Neural crest cell (in vitro differentiated cells): ENCODE measurements around the gene STXBP2. TPM values are rescaled to one million over a fixed set of nuclear protein-coding genes. Genes with fewer than 3 reads are reported as not detected.
A peak's percentile ranks its signal among the peaks of the same experiment; 100 is the strongest.

Source experiments
- DNase-seq: peaks from one replicate; pipeline ENCODE4 v3.0.0; 2021; ENCODE audit warnings: low read depth, mixed read lengths, low spot score
- H3K27ac Mint-ChIP-seq: one replicate; pipeline ENCODE4 v1.8.0; 2021; ENCODE audit warnings: mild to moderate bottlenecking, mixed read lengths; ENCODE audit not compliant: unreplicated experiment
- H3K27me3 Mint-ChIP-seq: 2 replicates; pipeline ENCODE4 v1.8.0; 2021; ENCODE audit warnings: low read depth, mild to moderate bottlenecking, mixed read lengths
- H3K36me3 Mint-ChIP-seq: 2 replicates; pipeline ENCODE4 v1.8.0; 2021; ENCODE audit warnings: low read depth, mild to moderate bottlenecking, mixed read lengths
- H3K4me1 Mint-ChIP-seq: 2 replicates; pipeline ENCODE4 v1.8.0; 2021; ENCODE audit warnings: mixed read lengths
- H3K4me3 Mint-ChIP-seq: one replicate; pipeline ENCODE4 v1.8.0; 2021; ENCODE audit warnings: mild to moderate bottlenecking, mixed read lengths
- H3K9me3 Mint-ChIP-seq: 2 replicates; pipeline ENCODE4 v1.8.0; 2021; ENCODE audit warnings: mixed read lengths
- CTCF ChIP-seq: fragments of 200-600 bp; sonication (generic); conservative IDR thresholded peaks from 2 replicates; pipeline ENCODE4 v1.5.0; 2021; ENCODE audit warnings: antibody characterized with exemption, mild to moderate bottlenecking
- total RNA-seq: library from RNA; stranded (reverse); gene quantifications from 2 replicates; pipeline ENCODE4 v1.2.1, GENCODE V29; 2021

The STXBP2 gene
- total RNA-seq, 1 donor from 2014 or later = 4.6 TPM

GRCh38 chr19:7646426-7646700 lies 9.5 kb downstream of the STXBP2 start:
- no peaks in the 10 kb centered on the region for H3K9me3 Mint-ChIP-seq
- H3K36me3 Mint-ChIP-seq = no peaks in the 10 kb centered on the region
- no peak overlapping the region for H3K4me3 Mint-ChIP-seq
- no peak for DNase-seq
- no peak for TF ChIP-seq CTCF
- H3K27ac Mint-ChIP-seq = no peak overlapping the region
- peaks cover 19% of the 10 kb centered on the region for H3K27me3 Mint-ChIP-seq
- H3K4me1 Mint-ChIP-seq = no peaks in the 10 kb centered on the region

- no peak overlapping the region for H3K4me3 Mint-ChIP-seq
- peaks cover 24% of the 10 kb centered on the region for H3K27me3 Mint-ChIP-seq
- no peaks in the 10 kb centered on the region for H3K36me3 Mint-ChIP-seq
- peaks cover 2% of the 10 kb centered on the region for H3K4me1 Mint-ChIP-seq
- no peak for TF ChIP-seq CTCF
- no peak overlapping the region for H3K27ac Mint-ChIP-seq
- no peak for DNase-seq
- no peaks in the 10 kb centered on the region for H3K9me3 Mint-ChIP-seq
These were observed 10.2 kb downstream of the STXBP2 start for GRCh38 chr19:7647156-7647555.

GRCh38 chr19:7648265-7649014 lies 11.5 kb downstream of the STXBP2 start:
- TF ChIP-seq CTCF = no peak
- no peak overlapping the region for H3K4me3 Mint-ChIP-seq

GRCh38 chr19:7650148-7650547 lies 13.2 kb downstream of the STXBP2 start:
- H3K27me3 Mint-ChIP-seq = peaks cover 35% of the 10 kb centered on the region
- no peak for DNase-seq
- H3K9me3 Mint-ChIP-seq = no peaks in the 10 kb centered on the region
- H3K36me3 Mint-ChIP-seq = no peaks in the 10 kb centered on the region
- no peak for TF ChIP-seq CTCF
- H3K27ac Mint-ChIP-seq = no peak overlapping the region
- peaks cover 8% of the 10 kb centered on the region for H3K4me1 Mint-ChIP-seq
- H3K4me3 Mint-ChIP-seq = no peak overlapping the region

More at GRCh38 chr19:7648265-7649014, 11.5 kb downstream of the STXBP2 start:
- peaks cover 8% of the 10 kb centered on the region for H3K4me1 Mint-ChIP-seq
- H3K27me3 Mint-ChIP-seq = peaks cover 30% of the 10 kb centered on the region
- H3K27ac Mint-ChIP-seq = no peak overlapping the region
- H3K36me3 Mint-ChIP-seq = no peaks in the 10 kb centered on the region
- no peaks in the 10 kb centered on the region for H3K9me3 Mint-ChIP-seq
- DNase-seq = no peak

- H3K36me3 Mint-ChIP-seq = no peaks in the 10 kb centered on the region
- no peaks in the 10 kb centered on the region for H3K9me3 Mint-ChIP-seq
- H3K4me3 Mint-ChIP-seq = peak overlapping the region; percentile 24
- H3K4me1 Mint-ChIP-seq = peaks cover 8% of the 10 kb centered on the region
- DNase-seq = peak; percentile 96
- TF ChIP-seq CTCF = peak; percentile 100
- H3K27me3 Mint-ChIP-seq = peaks cover 39% of the 10 kb centered on the region
- H3K27ac Mint-ChIP-seq = peak overlapping the region; percentile 4
These were observed 15.2 kb downstream of the STXBP2 start for GRCh38 chr19:7652061-7652641.
